ENCODE measurements around the gene WNT7A.
A peak's percentile ranks its signal among the peaks of the same experiment; 100 is the strongest.

The WNT7A gene

GRCh38 chr3:13792051-13792490 lies 87.8 kb downstream of the WNT7A start:
- no peak for DNase-seq

GRCh38 chr3:13791198-13792050 lies 88.4 kb downstream of the WNT7A start:
- DNase-seq = peak in 1 of 14 donors; percentile 25

GRCh38 chr3:13790376-13791197 lies 89.3 kb downstream of the WNT7A start:
- peak in 1 of 14 donors; percentile 9 for DNase-seq

- no peak for DNase-seq
Observed at GRCh38 chr3:13788522-13789424, 91.1 kb downstream of the WNT7A start.

GRCh38 chr3:13787533-13788132 lies 92.2 kb downstream of the WNT7A start:
- DNase-seq = peak in 1 of 14 donors; percentile 23

GRCh38 chr3:13786811-13787210 lies 93.1 kb downstream of the WNT7A start:
- no peak for DNase-seq

- DNase-seq = peak in 7 of 14 donors; percentile 22 to 59 (median 44)
Observed at GRCh38 chr3:13785853-13786436, 93.9 kb downstream of the WNT7A start.

GRCh38 chr3:13785351-13785750 lies 94.5 kb downstream of the WNT7A start:
- no peak for DNase-seq

- no peak for DNase-seq
Observed at GRCh38 chr3:13783476-13783875, 96.4 kb downstream of the WNT7A start.

GRCh38 chr3:13782501-13782900 lies 97.4 kb downstream of the WNT7A start:
- peak in 1 of 14 donors; percentile 32 for DNase-seq

- DNase-seq = no peak
Observed at GRCh38 chr3:13781417-13781816, 98.5 kb downstream of the WNT7A start.

GRCh38 chr3:13780432-13781176 lies 99.3 kb downstream of the WNT7A start:
- DNase-seq = peak in 5 of 14 donors; percentile 9 to 33 (median 20)

- DNase-seq = no peak
Observed at GRCh38 chr3:13776253-13777050, 103.4 kb downstream of the WNT7A start.

- no peak for DNase-seq
Observed at GRCh38 chr3:13772885-13773745, 106.8 kb downstream of the WNT7A start.

GRCh38 chr3:13772321-13772745 lies 107.5 kb downstream of the WNT7A start:
- DNase-seq = no peak

GRCh38 chr3:13771496-13771895 lies 108.4 kb downstream of the WNT7A start:
- DNase-seq = no peak

GRCh38 chr3:13770170-13771169 lies 109.4 kb downstream of the WNT7A start:
- no peak for DNase-seq
